ENCODE measurements around the gene TTYH2. TPM values are rescaled to one million over a fixed set of nuclear protein-coding genes. Genes with fewer than 3 reads are reported as not detected.

The TTYH2 gene
- total RNA-seq, 6 donors from 2014 or later = 2.4 to 10.5 (median 8.0) TPM

DNA sequence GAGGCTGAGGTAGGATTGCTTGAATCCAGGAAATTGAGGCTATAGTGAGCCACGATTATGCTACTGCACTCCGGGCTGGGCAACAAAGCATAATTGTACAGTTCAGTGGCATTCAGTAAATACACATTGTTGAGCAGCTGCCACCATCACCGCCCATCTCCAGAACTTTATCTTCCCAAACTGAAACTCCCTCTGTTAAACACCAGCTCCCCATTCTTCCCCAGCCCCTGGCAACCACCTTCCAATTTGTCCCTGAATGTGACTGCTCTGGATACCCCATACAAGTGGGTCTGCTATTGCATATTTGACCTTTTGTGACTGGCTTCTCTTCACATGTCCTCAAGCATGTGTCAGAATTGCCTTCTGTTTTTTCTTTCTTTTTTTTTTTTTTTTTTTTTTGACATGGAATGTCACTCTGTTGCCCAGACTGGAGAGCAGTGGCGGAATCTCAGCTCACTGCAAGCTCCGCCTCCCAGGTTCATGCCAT is 7.0 kb upstream of the TTYH2 start:
- Histone ChIP-seq H3K27me3 (no peaks in the 10 kb centered on the region), H3K4me1 (peaks cover 32 to 65% (median 47%) of the 10 kb centered on the region in 4 donors), H3K36me3 (peaks cover 0 to 63% (median 40%) of the 10 kb centered on the region in 4 donors), H3K27ac (no peak overlapping the region), H3K9me3 (no peaks in the 10 kb centered on the region), H3K4me3 (no peak overlapping the region)
- TF ChIP-seq, protein P1, sequence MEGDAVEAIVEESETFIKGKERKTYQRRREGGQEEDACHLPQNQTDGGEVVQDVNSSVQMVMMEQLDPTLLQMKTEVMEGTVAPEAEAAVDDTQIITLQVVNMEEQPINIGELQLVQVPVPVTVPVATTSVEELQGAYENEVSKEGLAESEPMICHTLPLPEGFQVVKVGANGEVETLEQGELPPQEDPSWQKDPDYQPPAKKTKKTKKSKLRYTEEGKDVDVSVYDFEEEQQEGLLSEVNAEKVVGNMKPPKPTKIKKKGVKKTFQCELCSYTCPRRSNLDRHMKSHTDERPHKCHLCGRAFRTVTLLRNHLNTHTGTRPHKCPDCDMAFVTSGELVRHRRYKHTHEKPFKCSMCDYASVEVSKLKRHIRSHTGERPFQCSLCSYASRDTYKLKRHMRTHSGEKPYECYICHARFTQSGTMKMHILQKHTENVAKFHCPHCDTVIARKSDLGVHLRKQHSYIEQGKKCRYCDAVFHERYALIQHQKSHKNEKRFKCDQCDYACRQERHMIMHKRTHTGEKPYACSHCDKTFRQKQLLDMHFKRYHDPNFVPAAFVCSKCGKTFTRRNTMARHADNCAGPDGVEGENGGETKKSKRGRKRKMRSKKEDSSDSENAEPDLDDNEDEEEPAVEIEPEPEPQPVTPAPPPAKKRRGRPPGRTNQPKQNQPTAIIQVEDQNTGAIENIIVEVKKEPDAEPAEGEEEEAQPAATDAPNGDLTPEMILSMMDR (IDR thresholded peaks at IDR 0.05) = no peak
- no peak for TF ChIP-seq EP300 (IDR thresholded peaks at IDR 0.05)
- no peak for TF ChIP-seq POLR2A (IDR thresholded peaks at IDR 0.05)
- TF ChIP-seq POLR2AphosphoS5 (IDR thresholded peaks at IDR 0.05) = no peak
- 53 to 72% methylated on average over 5 of the region's 5 CpGs for WGBS, 2 donors
- ATAC-seq (ENCODE audit: low FRiP score in 2 of 2) = no peak
- DNase-seq = no peak

DNA sequence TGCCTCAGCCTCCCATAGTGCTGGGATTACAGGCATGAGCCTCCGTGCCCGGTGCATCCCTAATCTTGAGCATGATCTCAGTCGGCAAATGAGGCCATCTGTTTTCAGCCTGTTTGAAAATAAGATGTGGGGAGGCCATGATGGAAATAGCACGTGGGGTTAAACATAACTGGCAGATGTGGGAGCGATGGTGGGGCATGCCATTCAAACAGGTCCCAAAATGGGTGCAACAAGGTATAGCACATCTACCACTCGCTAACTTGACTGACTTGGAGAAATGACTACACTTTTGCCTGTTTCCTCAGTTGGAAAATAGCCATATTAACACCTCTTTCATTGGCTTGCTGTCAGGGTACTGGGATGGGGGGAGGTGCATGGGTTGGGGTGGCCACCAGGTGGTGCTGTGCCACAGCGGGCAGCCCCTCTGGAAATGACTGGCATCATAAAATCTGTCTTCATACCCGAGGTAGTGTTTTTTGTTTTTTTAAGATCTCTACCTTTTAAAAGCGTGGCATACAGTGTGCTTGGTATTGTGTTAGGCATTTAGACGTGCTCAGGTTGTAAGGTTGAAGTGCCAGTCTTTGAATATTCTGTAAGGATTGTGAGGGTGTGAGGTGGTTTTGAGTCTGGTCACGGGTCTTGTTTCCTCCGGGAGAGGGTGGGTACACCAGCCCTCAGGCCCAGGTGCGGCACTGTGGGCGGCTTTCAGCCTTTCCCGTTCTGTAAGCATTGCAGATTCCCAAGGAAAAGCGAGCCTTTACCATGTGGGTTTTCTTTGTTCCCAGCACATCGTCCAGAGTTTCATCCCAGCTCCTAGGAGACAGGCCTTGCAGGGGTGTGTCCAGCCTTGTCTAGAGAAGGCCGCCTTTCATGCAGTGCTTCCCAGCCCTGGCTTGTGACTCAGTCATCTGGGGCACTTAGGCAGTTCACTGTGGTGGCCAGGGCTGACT is 2.9 kb upstream of the TTYH2 start:
- ATAC-seq (ENCODE audit: low FRiP score in 2 of 2) (peak; percentile 53 to 78), DNase-seq (peak; percentile 75 to 91)
- Histone ChIP-seq H3K36me3 (peaks cover 0 to 50% (median 35%) of the 10 kb centered on the region in 4 donors), H3K4me1 (peaks cover 43 to 73% (median 58%) of the 10 kb centered on the region in 4 donors), H3K27me3 (no peaks in the 10 kb centered on the region), H3K4me3 (no peak overlapping the region), H3K9me3 (no peaks in the 10 kb centered on the region), H3K27ac (no peak overlapping the region)
- 60 to 61% methylated on average over 18 of the region's 18 CpGs for WGBS, 2 donors
- TF ChIP-seq POLR2A (IDR thresholded peaks at IDR 0.05) (no peak), POLR2AphosphoS5 (IDR thresholded peaks at IDR 0.05) (peak in 1 of 2 donors; percentile 8), EP300 (IDR thresholded peaks at IDR 0.05) (no peak)
- TF ChIP-seq, protein P1 (IDR thresholded peaks at IDR 0.05) = peak; percentile 81 to 97 (median 86)

DNA sequence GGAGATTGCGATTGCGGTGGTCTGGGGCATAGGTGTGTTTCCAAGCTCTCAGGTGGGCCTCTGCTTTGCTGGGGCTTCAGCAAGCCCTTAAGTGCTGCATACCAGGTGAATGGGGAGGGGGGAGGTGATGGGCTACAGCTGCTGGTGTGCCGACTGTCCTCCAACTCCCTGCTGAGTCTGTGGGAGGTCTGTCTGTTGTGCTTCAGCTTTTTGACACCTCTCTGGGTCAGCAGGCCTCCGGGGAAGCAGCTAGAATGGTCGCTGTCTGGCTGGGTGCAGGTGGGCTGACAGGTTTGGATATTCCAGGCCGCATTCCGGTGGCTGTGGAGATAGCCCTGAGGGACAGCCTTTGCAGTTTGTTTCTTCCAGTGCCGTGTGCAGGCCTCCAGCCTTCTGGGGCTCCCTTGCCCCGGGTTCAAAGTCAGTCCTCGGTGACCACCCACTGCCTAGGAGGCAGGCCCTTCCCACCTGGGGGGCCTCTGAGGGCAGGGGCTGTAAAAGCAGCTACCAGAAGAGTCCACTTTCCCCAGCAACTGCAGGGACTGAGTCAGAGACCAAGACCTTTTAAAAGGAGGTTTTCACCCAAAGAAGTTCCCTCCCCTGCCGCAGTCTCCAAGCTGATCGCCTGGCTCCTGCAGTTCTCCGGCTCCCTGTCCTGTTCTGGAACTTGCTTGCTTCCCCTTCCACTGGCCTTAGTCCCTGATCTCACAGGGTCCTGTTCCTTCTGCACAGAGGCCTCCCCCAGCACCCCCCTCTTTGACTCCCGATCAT is 2.0 kb upstream of the TTYH2 start:
- Histone ChIP-seq H3K27ac (no peak overlapping the region), H3K9me3 (no peaks in the 10 kb centered on the region), H3K4me3 (peak overlapping the region in 2 of 4 donors; percentile 60 to 61), H3K36me3 (peaks cover 0 to 41% (median 27%) of the 10 kb centered on the region in 4 donors), H3K4me1 (peaks cover 36 to 65% (median 50%) of the 10 kb centered on the region in 4 donors), H3K27me3 (no peaks in the 10 kb centered on the region)
- TF ChIP-seq, protein P1 (IDR thresholded peaks at IDR 0.05) = no peak
- TF ChIP-seq POLR2AphosphoS5 (IDR thresholded peaks at IDR 0.05) (no peak), POLR2A (IDR thresholded peaks at IDR 0.05) (peak in 1 of 4 donors; percentile 7), EP300 (IDR thresholded peaks at IDR 0.05) (no peak)
- 68 to 85% methylated on average over 8 to 14 of the region's 14 CpGs for WGBS, 2 donors
- DNase-seq (no peak), ATAC-seq (ENCODE audit: low FRiP score in 2 of 2) (no peak)

DNA sequence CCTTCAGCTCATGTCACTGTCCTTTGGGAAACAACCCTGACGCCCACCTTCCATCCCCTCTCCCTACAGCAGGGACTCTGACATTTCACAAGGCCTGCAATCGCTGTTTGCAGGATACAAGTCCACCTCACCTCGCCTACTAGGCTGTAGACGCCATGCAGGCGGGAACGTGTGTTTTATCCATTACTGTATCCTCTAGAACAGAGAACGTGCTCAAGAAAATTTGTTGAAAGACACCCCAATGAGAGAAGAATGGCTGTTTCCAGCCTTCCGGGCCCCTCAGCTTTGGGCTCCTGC is 1.5 kb upstream of the TTYH2 start:
- H3K4me3 ChIP-seq = peak overlapping the region; percentile 38 to 61 (median 56)
- no peak for DNase-seq
- peaks cover 36 to 59% (median 48%) of the 10 kb centered on the region in 4 donors for H3K4me1 ChIP-seq
- H3K27me3 ChIP-seq = no peaks in the 10 kb centered on the region
- H3K9me3 ChIP-seq = no peaks in the 10 kb centered on the region
- ATAC-seq (ENCODE audit: low FRiP score in 2 of 2) = no peak
- no peak overlapping the region for H3K27ac ChIP-seq
- H3K36me3 ChIP-seq = peaks cover 0 to 36% (median 26%) of the 10 kb centered on the region in 4 donors
- TF ChIP-seq POLR2AphosphoS5 (IDR thresholded peaks at IDR 0.05) = no peak
- TF ChIP-seq, protein P1 (IDR thresholded peaks at IDR 0.05) = no peak
- TF ChIP-seq POLR2A (IDR thresholded peaks at IDR 0.05) = no peak
- no peak for TF ChIP-seq EP300 (IDR thresholded peaks at IDR 0.05)
- WGBS, 2 donors = 55 to 71% methylated on average over 8 of the region's 8 CpGs

Data from upper lobe of left lung (tissue), 6 donors.